Upper lobe of left lung (tissue), 4 donors: ENCODE results near the gene TPRX1.

Experiments
- EP300 ChIP-seq, 4 donors: sonication (generic); formaldehyde crosslinking; IDR thresholded peaks; one replicate each; pipeline ENCODE4 v1.5.1; 2017; ENCODE audit warnings: antibody characterized with exemption in 4 of 4, control low read depth in 2 of 4
- POLR2A ChIP-seq, 4 donors: fragments of 450-650 bp; IDR thresholded peaks; one replicate each; pipeline ENCODE4 v1.5.1; 2016 to 2017; ENCODE audit warnings: antibody characterized with exemption in 4 of 4, mild to moderate bottlenecking in 2 of 4
- POLR2AphosphoS5 ChIP-seq, 2 donors: sonication (generic); formaldehyde crosslinking; IDR thresholded peaks; one replicate each; pipeline ENCODE4 v1.5.1; 2017; ENCODE audit warnings: antibody characterized with exemption in 2 of 2
- TF ChIP-seq, protein P1 (sequence below), 6 experiments: fragments of 450-650 bp in 4 of 6; fragments of 200-600 bp in 2 of 6; sonication (generic) in 2 of 6; IDR thresholded peaks; one replicate each; pipeline ENCODE4 v1.5.1; 2016 to 2019; ENCODE audit warnings: antibody characterized with exemption in 6 of 6

DNA sequence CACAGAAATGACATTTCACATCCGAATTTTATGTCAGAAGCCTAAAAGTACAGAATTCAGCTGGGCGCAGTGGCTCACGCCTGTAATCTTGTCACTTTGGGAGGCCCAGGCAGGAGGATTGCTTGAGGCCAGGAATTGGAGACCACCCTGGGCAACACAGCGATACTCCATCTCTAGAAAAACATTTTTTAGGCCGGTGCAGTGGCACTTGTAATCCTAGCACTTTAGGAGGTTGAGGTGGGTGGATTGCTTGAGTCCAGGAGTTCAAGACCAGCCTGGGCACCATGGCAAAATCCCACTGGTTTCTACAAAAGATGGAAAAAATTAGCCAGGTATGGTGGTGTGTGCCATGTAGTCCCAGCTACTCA, 43.7 kb downstream of the TPRX1 start:
- TF ChIP-seq, protein P1, sequence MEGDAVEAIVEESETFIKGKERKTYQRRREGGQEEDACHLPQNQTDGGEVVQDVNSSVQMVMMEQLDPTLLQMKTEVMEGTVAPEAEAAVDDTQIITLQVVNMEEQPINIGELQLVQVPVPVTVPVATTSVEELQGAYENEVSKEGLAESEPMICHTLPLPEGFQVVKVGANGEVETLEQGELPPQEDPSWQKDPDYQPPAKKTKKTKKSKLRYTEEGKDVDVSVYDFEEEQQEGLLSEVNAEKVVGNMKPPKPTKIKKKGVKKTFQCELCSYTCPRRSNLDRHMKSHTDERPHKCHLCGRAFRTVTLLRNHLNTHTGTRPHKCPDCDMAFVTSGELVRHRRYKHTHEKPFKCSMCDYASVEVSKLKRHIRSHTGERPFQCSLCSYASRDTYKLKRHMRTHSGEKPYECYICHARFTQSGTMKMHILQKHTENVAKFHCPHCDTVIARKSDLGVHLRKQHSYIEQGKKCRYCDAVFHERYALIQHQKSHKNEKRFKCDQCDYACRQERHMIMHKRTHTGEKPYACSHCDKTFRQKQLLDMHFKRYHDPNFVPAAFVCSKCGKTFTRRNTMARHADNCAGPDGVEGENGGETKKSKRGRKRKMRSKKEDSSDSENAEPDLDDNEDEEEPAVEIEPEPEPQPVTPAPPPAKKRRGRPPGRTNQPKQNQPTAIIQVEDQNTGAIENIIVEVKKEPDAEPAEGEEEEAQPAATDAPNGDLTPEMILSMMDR (IDR thresholded peaks at IDR 0.05): no peak
- TF ChIP-seq POLR2AphosphoS5 (IDR thresholded peaks at IDR 0.05) (no peak), POLR2A (IDR thresholded peaks at IDR 0.05) (no peak), EP300 (IDR thresholded peaks at IDR 0.05) (no peak)
